Endothelial cell (in vitro differentiated cells): ENCODE data around the gene METTL26. TPM values are rescaled to one million over a fixed set of nuclear protein-coding genes. Genes with fewer than 3 reads are reported as not detected.

Experiments used
- DNase-seq: peaks from one replicate; pipeline ENCODE4 v3.0.0; 2021; ENCODE audit warnings: low spot score
- H3K27ac Mint-ChIP-seq: one replicate; pipeline ENCODE4 v1.8.0; 2021; ENCODE audit warnings: mixed read lengths, inconsistent platforms; ENCODE audit not compliant: unreplicated experiment
- H3K27me3 Mint-ChIP-seq: one replicate; pipeline ENCODE4 v1.8.0; 2021; ENCODE audit warnings: mild to moderate bottlenecking, moderate library complexity, mixed read lengths, inconsistent platforms; ENCODE audit not compliant: unreplicated experiment
- H3K36me3 Mint-ChIP-seq: one replicate; pipeline ENCODE4 v1.8.0; 2021; ENCODE audit warnings: mild to moderate bottlenecking, low read depth, mixed read lengths, inconsistent platforms; ENCODE audit not compliant: unreplicated experiment
- H3K4me1 Mint-ChIP-seq: one replicate; pipeline ENCODE4 v1.8.0; 2021; ENCODE audit warnings: mild to moderate bottlenecking, mixed read lengths, inconsistent platforms; ENCODE audit not compliant: unreplicated experiment
- H3K4me3 Mint-ChIP-seq: one replicate; pipeline ENCODE4 v1.8.0; 2021; ENCODE audit warnings: mild to moderate bottlenecking, mixed read lengths, inconsistent platforms; ENCODE audit not compliant: unreplicated experiment
- H3K9me3 Mint-ChIP-seq: one replicate; pipeline ENCODE4 v1.8.0; 2021; ENCODE audit warnings: mixed read lengths, inconsistent platforms; ENCODE audit not compliant: unreplicated experiment
- CTCF ChIP-seq: fragments of 200-600 bp; sonication (generic); IDR thresholded peaks from one replicate; pipeline ENCODE4 v1.5.0; 2021; ENCODE audit warnings: antibody characterized with exemption; ENCODE audit not compliant: unreplicated experiment
- total RNA-seq: library from RNA; stranded (reverse); fragmentation: NEBNext Ultra II Directional; extraction: Animal tissue kit (Norgen Biotek cat#: 25700); gene quantifications from one replicate; pipeline ENCODE4 v1.2.1, GENCODE V29; 2021; ENCODE audit not compliant: unreplicated experiment

The METTL26 gene
- total RNA-seq, 1 donor from 2014 or later, result 48.5 TPM

DNA sequence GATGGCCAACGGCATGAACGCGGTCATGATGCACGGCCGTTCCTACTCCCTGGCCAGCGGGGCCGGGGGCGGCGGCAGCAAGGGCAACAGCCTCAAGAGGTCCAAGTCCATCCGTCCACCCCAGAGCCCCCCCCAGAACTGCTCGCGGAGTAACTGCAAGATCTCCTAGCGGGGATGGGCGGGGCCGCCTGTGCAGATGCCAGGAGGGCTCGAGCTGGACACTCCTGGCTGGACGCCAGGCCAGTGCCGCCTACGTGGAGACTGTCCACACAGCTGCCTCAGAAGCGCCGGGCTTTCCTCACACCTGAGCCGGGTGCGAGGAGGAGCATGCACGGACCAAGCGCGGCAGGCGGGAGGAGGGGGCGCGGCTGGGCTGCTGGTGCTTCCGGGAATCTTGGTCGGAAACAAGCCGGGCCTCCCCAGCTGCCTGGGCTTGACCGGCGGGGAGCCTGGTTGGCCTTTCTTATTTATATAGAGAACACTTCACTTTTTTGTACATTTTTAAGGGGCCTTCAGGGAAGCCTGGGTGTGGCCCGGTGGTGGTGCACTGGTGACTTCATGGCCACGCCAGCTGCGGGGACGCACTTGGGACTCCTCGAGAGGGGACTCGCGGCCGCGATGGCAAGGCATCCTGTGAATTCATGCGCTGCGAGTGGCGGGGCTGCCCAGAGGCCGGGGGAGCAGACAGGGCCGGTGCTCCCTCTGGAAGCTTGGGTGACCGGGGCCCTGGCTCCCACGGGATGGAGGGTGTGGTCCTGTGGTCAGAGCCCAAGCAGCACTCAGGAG, 8.5 kb downstream of the METTL26 start:
- Mint-ChIP-seq H3K27me3 (peaks cover 3% of the 10 kb centered on the region), H3K4me3 (no peak overlapping the region), H3K36me3 (peaks cover 5% of the 10 kb centered on the region), H3K27ac (no peak overlapping the region), H3K4me1 (no peaks in the 10 kb centered on the region), H3K9me3 (no peaks in the 10 kb centered on the region)
- TF ChIP-seq CTCF, result no peak
- DNase-seq, result no peak

GRCh38 chr16:626787-627453, 9.2 kb downstream of the METTL26 start:
- no peak overlapping the region for H3K27ac Mint-ChIP-seq
- peaks cover 5% of the 10 kb centered on the region for H3K36me3 Mint-ChIP-seq
- H3K4me1 Mint-ChIP-seq, result no peaks in the 10 kb centered on the region
- H3K9me3 Mint-ChIP-seq, result no peaks in the 10 kb centered on the region
- DNase-seq, result no peak
- TF ChIP-seq CTCF, result no peak
- no peak overlapping the region for H3K4me3 Mint-ChIP-seq
- peaks cover 3% of the 10 kb centered on the region for H3K27me3 Mint-ChIP-seq

GRCh38 chr16:625977-626765, 9.9 kb downstream of the METTL26 start:
- Mint-ChIP-seq H3K27ac (no peak overlapping the region), H3K27me3 (peaks cover 5% of the 10 kb centered on the region), H3K36me3 (peaks cover 5% of the 10 kb centered on the region), H3K9me3 (no peaks in the 10 kb centered on the region), H3K4me1 (no peaks in the 10 kb centered on the region), H3K4me3 (no peak overlapping the region)
- DNase-seq, result no peak
- TF ChIP-seq CTCF, result no peak

DNA sequence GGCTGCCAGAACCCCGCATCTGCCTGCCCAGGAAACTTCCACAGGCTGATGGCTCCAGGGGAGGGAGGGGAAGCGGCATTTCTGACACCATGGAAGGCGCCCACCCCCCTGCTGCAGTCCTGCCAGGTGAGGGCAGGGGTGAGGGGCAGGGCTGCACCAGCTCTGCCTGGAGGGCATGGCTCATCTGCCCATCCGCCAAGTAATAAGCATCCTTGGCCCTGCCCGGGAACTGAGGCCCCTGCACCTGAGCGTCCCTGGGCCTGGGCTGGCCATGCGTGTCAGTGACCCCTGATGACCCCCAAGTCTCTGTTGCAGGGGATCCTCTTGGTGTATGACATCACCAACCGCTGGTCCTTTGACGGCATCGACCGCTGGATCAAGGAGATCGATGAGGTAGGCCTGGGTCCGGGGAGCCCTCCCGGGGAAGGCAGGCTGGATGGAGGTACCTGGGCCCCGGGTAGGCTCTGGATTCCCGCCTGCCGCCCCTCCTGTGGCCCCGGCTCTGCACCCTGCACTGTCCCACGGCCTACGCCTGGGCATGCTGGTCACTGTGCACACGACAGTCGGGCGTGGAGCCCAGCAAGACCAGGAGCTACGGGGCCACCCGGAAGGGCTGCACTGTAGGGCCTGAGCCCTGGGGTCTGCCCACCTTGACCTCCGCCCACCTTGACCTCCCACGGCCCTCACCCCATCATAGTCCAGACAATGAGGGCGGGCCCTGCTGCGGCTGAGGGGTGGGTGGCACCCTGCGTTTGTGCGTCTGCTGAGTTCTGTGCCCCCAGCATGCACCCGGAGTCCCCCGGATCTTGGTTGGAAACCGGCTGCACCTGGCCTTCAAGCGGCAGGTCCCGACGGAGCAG, 10.8 kb downstream of the METTL26 start:
- TF ChIP-seq CTCF, result no peak
- Mint-ChIP-seq H3K27ac (no peak overlapping the region), H3K27me3 (peaks cover 5% of the 10 kb centered on the region)

More for the DNA sequence above, 10.8 kb downstream of the METTL26 start:
- Mint-ChIP-seq H3K36me3 (peaks cover 5% of the 10 kb centered on the region), H3K4me1 (no peaks in the 10 kb centered on the region), H3K4me3 (no peak overlapping the region), H3K9me3 (no peaks in the 10 kb centered on the region)
- DNase-seq, result no peak
